Globus pallidus (tissue), 1 donor: Measurements from ENCODE around the gene ARL3.
A peak's percentile ranks its signal among the peaks of the same experiment; 100 is the strongest.

Source experiments
- DNase-seq: peaks from one replicate; pipeline ENCODE4 v3.0.0-alpha.2; 2015; ENCODE audit warnings: low spot score

Gene ARL3

GRCh38 chr10:102634686-102635085 lies 79.5 kb downstream of the ARL3 start:
- DNase-seq: no peak

GRCh38 chr10:102633848-102634247 lies 80.3 kb downstream of the ARL3 start:
- no peak for DNase-seq

DNA sequence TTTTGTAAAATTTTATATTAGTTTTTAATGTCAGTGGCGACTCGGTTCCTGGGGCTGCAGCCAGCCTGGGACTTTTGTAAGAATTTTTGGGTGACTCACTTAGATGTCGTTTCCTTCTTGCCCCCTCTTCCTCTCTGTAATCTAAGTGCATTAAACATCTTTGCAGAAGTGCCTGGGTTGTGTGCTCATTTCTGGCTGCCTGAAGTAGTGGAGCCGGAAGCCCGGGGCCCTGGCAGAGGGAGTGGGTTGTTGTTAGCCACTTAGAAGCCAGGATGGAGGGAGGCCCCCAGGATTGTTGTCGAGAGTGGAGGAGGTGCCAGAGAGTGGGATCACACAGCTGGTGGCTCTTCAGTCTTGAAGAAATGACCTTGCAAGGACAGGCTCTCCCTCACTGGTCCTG lies 80.9 kb downstream of the ARL3 start:
- DNase-seq: no peak

DNA sequence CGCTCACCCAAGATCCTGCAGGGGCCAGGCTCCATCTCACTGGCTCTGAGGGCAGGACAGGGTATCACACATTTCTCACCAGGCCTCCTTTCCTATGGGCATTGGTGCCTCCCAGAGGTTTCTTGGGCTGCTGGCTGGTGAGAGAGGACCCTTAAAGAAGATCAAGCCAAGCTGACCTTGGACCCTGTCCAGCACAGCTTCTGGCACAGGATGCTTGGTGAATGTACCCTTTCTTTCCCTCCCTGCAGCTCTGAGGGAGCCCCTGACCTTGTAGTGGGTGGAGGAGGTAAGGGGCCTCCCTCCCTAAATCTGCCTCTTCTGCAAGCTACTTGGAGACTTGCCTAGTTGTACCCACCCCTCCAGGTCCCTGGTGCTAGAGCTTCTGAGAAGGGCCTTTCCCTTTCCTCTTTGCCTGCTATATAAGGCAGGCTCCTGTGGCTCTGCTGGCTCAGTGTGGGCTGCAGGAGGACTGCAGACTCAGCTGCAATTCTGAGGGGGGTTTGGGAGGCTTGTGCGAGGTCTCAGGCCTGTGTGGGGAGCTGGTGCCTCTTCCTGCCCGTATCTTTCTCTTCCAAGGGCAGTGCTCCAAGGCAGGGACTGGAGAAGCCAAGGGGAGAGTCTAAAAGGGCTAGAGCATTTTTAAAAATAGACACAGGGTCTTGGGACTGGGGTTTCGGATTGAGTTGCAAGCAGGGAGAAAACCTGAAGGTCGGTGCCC lies 81.6 kb downstream of the ARL3 start:
- DNase-seq: no peak

DNA sequence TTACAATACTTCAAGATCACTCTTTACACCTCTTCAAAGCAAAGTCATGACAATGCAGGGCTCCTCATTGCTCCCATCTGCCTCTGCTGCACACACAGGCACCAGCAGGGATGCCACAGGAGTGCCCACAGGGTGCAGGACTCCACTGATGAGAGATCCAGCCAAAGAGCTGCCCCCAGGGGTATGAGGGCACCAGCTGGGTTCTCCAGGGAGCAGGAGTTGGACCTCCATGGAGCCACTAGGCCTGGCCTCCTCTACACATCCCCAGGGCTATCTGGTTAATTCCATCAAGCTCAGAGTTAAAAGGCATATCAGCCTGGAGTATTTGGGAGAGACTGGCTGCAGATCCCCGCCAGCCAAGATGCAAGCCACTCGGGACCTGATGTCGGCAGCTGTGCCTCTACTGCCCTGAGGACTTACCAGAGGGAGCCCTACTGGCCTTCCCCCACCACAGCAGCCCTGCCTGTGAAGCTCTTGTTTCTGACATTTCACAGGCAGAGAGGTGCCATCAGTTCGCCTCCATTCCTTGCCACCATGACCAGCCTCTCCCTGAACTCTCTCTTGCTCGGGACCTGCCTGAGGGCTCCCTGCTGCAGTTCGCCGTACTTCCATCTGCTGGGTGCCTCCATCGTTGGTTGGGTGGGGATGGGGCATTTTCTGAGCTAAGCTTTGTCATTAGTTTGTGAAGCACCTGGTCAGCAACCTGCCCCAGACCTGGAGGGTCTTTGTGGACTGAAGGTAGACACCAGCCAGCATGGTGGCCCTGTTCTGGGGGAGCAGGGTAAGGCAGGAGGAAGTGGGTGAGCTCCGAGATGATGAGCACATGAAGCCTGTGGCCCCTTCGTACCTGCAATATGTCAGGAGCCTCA lies 82.4 kb downstream of the ARL3 start:
- DNase-seq: no peak

GRCh38 chr10:102630663-102631062 lies 83.5 kb downstream of the ARL3 start:
- DNase-seq: peak; percentile 51

DNA sequence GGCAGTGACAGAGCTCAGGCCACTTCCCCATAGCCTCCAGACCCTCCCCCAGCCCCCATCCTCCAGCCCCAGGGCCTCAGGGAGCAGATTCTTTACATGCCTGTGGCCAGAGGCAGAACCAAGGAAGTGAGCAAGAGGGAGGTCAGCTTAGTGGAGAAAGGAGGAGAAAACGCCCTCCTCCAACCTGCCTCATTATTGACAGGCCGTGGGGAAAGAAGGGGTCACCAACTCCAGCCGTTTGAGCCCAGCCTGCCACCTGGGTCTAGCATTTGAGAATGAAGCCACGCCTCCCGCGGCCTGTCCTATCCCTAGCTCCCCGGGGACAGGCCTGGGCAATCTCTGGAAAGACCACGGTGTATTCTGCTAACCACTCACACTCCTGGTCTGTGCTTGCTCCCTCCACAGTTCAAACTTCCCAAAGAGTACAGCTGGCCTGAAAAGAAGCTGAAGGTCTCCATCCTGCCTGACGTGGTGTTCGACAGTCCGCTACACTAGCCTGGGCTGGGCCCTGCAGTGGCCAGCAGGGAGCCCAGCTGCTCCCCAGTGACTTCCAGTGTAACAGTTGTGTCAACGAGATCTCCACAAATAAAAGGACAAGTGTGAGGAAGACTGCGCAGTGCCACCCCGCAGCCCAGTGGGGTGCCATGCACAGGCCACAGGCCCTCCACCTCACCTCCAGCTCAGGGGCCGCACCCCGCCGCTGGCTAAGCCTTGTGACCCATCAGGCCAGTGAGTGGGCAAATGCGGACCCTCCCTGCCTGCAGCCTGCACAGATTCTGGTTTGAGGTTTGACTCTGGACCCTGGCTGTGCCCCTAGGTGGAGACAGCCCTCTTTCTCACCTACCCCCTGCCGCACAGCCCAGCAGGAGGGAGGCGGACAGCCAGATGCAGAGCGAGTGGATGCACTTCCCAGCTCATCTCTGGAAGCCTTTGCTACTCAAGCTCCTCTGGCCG lies 84.3 kb downstream of the ARL3 start:
- no peak for DNase-seq

DNA sequence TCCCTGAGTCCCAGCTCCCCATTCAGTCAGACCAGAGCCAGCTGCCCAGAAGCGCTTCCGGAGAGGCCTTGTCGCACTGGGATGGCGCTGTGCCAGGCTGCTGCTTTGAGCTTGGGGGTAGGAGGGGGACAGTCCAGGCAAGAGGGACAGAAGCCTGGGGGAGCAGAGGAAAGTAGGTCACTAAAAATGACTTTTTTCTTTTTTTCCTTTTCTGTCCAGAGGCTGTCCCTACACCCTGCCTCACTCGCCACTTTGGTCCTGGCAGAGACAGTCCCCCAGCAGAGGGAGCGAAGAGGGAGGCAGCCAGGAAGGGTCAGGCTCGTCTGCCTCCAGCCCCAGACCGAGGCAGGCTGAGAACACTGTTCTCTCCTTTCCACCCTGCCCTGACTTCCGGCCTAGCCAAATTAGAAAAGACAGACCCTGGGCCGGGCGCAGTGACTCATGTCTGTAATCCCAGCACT lies 85.7 kb downstream of the ARL3 start:
- peak; percentile 90 for DNase-seq

- peak; percentile 71 for DNase-seq
Measured at GRCh38 chr10:102627736-102628293, 86.4 kb downstream of the ARL3 start.

DNA sequence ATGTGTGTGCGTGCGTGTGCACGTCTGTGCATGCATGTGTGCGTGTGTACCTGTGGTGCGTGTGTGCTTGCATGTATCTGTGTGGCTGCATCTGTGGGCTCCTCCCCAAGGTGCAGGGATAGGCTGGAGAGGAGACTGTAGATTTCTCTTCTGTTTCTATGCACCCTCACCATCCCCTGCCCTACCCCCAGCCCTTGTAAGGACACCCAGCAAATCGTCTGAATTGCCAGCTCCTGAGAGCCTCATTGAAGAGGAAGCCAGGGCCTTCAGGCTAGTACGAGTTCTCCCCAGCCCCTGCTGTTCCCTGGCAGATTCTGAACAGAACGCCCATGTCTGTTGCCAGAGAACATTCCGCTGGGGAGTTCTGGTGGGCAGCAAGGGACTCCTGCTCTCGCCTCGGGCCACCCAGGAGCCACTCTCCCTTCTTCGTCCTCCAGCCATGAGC lies 86.9 kb downstream of the ARL3 start:
- DNase-seq: no peak

DNA sequence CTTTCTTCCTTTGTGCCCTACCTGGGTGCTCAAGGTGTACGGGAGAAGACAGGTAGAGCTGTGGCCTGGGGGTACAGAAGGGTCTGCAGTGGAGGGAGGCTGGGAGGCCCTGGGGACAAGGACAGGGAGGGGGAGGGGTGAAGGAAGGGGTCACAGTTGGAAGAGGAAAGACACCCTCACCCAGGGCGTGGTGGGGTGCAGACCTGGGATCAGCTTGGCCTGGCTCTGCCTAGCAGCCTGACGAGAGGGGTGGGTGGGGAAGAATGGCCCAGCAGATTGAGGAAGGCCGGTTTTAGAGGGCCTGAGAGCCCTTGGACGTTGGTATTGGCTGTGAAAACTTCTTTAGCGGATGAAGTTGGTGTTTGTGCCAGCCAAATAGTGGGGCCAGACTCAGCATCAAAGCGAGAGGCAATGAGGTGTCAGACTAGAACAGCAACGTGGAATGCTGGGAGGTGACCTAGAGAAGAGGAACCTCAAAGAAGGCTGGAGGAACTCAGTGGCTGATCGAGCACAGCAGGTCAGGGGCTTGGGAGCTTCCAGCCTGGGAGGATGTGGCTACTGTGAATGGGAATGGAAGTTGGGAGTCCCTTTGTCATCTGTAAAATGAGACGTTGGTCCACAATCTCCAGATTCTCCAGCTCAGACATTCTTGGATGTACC lies 88.0 kb downstream of the ARL3 start:
- DNase-seq: no peak

- DNase-seq: no peak
Measured at GRCh38 chr10:102624751-102625645, 89.2 kb downstream of the ARL3 start.

DNA sequence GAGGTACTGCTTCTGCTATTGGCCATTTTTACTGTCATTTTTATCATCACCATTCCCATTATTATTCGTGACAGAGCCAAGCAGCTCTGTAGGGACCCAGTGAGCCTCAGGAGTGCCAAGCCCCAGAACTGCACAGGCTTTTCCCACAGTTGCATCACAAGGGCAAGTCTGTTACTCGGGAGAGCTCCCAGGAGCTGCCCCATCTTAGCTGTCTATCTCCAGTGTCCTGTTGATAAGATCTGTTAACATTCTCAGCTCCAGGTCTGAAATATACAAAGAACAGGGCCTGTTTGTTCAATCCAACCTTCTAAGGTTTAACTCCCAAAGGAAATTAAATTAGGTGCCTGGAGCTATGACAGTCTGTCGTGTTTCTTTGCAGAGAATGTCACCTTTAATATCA lies 90.1 kb downstream of the ARL3 start:
- DNase-seq: no peak
